Subcutaneous adipose tissue (tissue), 4 donors: ENCODE results near the gene CHRM1. TPM values are rescaled to one million over a fixed set of nuclear protein-coding genes. Genes with fewer than 3 reads are reported as not detected.

Experiments used
- small RNA-seq: library from RNA; depleted of rRNA; stranded (forward); fragments of <200 nt; gene quantifications from one replicate; pipeline ENCODE3, GENCODE V24; 2016
- total RNA-seq, 4 donors: library from RNA; depleted of rRNA; stranded (reverse); fragments of >200 nt; gene quantifications; one replicate each; pipeline ENCODE4 v1.1.0, GENCODE V29; 2016
- TF ChIP-seq, protein P1 (sequence below): fragments of 450-650 bp; IDR thresholded peaks from one replicate; pipeline ENCODE4 v1.5.1; 2016; ENCODE audit warnings: low read depth, mild to moderate bottlenecking, control low read depth, antibody characterized with exemption, moderate library complexity

The CHRM1 gene
- total RNA-seq, 4 donors from 2014 or later: not detected

DNA sequence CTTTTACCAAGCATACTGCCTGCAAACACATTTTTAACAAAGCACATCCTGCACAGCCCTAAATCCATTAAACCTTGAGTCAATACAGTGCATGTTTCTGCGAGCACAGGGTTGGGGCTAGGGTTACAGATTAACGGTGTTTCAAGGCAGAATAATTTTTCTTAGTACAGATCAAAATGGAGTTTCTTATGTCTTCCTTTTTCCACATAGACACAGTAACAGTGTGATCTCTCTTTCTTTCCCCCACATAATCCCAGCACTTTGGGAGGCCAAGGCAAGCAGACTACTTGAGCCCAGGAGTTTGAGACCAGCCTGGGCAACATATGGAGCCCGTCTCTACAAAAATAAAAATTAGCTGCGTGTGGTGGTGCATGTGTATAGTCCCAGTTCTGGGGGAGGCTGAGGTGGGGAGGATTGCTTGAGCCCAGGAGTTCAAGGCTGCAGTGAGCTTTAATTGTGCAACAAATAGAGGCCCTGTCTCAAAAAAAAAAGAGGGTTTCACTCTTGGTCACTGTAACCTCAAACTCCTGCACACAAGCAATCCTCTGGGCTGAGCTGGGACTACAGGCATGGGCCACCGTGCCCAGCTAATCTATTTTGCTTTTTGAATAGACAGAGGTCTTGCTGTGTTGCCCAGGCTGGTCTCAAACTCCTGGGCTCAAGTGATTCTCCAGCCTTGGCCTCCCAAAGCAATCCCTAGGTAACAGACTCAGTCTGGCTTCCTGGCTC, 60.2 kb downstream of the CHRM1 start:
- TF ChIP-seq, protein P1, sequence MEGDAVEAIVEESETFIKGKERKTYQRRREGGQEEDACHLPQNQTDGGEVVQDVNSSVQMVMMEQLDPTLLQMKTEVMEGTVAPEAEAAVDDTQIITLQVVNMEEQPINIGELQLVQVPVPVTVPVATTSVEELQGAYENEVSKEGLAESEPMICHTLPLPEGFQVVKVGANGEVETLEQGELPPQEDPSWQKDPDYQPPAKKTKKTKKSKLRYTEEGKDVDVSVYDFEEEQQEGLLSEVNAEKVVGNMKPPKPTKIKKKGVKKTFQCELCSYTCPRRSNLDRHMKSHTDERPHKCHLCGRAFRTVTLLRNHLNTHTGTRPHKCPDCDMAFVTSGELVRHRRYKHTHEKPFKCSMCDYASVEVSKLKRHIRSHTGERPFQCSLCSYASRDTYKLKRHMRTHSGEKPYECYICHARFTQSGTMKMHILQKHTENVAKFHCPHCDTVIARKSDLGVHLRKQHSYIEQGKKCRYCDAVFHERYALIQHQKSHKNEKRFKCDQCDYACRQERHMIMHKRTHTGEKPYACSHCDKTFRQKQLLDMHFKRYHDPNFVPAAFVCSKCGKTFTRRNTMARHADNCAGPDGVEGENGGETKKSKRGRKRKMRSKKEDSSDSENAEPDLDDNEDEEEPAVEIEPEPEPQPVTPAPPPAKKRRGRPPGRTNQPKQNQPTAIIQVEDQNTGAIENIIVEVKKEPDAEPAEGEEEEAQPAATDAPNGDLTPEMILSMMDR: no peak

Small RNAs within 50 kb of the gene (small RNA-seq; reads per million reads assigned to genes)
- not detected for gene RN7SL259P

Other genes with a start within 250 kb of the CHRM1 start
- 10 to 100 TPM in 1 of 4 donors, 1 to 10 TPM in 3; 4.2 to 10.9 (median 8.7) TPM for gene UQCC3, start 249.7 kb downstream of the CHRM1 start, total RNA-seq
- gene LBHD1, start 249.1 kb downstream of the CHRM1 start, total RNA-seq: 10 to 100 TPM in 1 of 4 donors, 1 to 10 TPM in 3; 3.8 to 10.6 (median 5.5) TPM
- 100 to 1,000 TPM; 113 to 235 (median 142) TPM for gene UBXN1, start 242.3 kb downstream of the CHRM1 start, total RNA-seq
- gene LRRN4CL, start 231.8 kb downstream of the CHRM1 start, total RNA-seq: 10 to 100 TPM; 17.3 to 42.2 (median 32.3) TPM
- 100 to 1,000 TPM in 1 of 4 donors, 10 to 100 TPM in 3; 44.5 to 106 (median 48.4) TPM for gene BSCL2, start 213.9 kb downstream of the CHRM1 start, total RNA-seq
- under 1 TPM in 1 of 4 donors, not detected in 3; 0.88 TPM for gene GNG3, start 213.7 kb downstream of the CHRM1 start, total RNA-seq
- 10 to 100 TPM; 21.2 to 35.2 (median 29.3) TPM for gene HNRNPUL2, start 193.9 kb downstream of the CHRM1 start, total RNA-seq
- 10 to 100 TPM; 17.5 to 57.4 (median 20.3) TPM for gene TTC9C, start 192.9 kb downstream of the CHRM1 start, total RNA-seq
- 1 to 10 TPM; 3.9 to 7.7 (median 6.9) TPM for gene ZBTB3, start 167.2 kb downstream of the CHRM1 start, total RNA-seq
- gene POLR2G, start 159.8 kb downstream of the CHRM1 start, total RNA-seq: 10 to 100 TPM; 46.9 to 75.8 (median 65.3) TPM
- gene TAF6L, start 150.0 kb downstream of the CHRM1 start, total RNA-seq: 10 to 100 TPM; 12.1 to 25.8 (median 15.6) TPM
- 10 to 100 TPM; 37.7 to 74.0 (median 49.6) TPM for gene TMEM179B, start 134.0 kb downstream of the CHRM1 start, total RNA-seq
- gene TMEM223, start 129.4 kb downstream of the CHRM1 start, total RNA-seq: 10 to 100 TPM; 14.5 to 22.6 (median 19.3) TPM
- gene NXF1, start 115.9 kb downstream of the CHRM1 start, total RNA-seq: 10 to 100 TPM; 51.2 to 68.8 (median 55.1) TPM
- gene STX5, start 89.3 kb downstream of the CHRM1 start, total RNA-seq: 10 to 100 TPM; 21.2 to 38.8 (median 29.9) TPM
- gene TEX54, start 88.5 kb downstream of the CHRM1 start, total RNA-seq: not detected
- gene WDR74, start 81.8 kb downstream of the CHRM1 start, total RNA-seq: 10 to 100 TPM; 23.8 to 41.6 (median 34.5) TPM
- 100 to 1,000 TPM; 104 to 163 (median 125) TPM for gene SLC3A2, start 40.5 kb downstream of the CHRM1 start, total RNA-seq
- not detected for gene SLC22A6, start 63.6 kb upstream of the CHRM1 start, total RNA-seq
- gene SLC22A8, start 94.5 kb upstream of the CHRM1 start, total RNA-seq: not detected
- not detected for gene SLC22A24, start 222.9 kb upstream of the CHRM1 start, total RNA-seq